T47D (cell line): ENCODE measurements around the gene RBMS1.
"Not testable (repeated sequence)": the region's sequence is repeated elsewhere in the genome, so short reads cannot be mapped to it uniquely, and the experiment has no call there.

Experiments
- DNase-seq, 2 experiments: peaks; one replicate each; pipeline versions ENCODE4 v3.0.0 to v3.0.0-alpha.2; 2011 to 2012; ENCODE audit warnings: low read depth in 1 of 2, low spot score in 1 of 2
- JUND ChIP-seq: IDR thresholded peaks from 2 replicates; pipeline ENCODE4 v1.6.1; 2012; ENCODE audit warnings: low read depth
- in situ Hi-C: cut with HindIII; loops from 2 replicates; pipeline ENCODE4 v1.10.0; 2016; ENCODE audit warnings: low sequenced_read_pairs, low pct_unique_long_range_greater_than_20kb

The RBMS1 gene

DNA sequence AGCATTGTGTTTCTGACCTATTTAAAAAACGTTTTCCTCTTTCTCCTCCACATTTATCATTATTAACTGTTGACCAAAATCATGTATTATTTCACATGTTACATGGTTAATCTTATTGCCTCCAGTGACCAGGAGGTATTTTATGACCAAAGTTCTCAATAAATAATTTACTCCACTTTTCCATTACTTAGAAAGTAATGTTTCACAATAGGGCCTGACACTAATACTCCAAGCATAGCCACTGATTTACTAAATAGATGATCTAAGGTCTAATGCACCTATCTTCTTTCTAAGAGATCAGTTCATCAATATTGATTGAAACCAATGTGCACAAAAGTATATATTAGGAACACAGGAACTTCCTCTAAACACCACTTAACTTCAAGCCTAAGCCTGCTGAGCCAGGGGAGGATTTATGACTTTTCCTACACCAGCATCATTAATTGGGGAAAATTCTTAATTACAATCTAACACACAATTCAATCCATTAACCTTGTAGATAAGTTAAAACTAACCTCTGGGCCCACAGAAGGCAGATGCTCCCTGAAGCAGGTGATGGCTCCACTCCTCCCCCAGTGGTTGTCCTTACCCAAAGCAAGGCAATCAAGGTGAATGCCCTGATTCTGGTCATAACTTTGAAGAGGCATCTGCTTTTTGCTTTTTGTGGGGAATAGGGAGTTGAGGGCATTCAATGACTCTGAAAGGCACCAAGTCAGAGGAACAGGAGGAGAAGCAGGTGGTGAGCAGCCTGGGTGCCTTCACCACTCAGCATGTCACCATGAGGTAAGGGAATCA is 33.9 kb downstream of the RBMS1 start:
- TF ChIP-seq JUND, result no peak
- in situ Hi-C loops, result no loop called here
- no peak for DNase-seq

GRCh38 chr2:160458718-160459453 is 34.7 kb downstream of the RBMS1 start:
- in situ Hi-C loops, result no loop called here
- TF ChIP-seq JUND, result no peak
- DNase-seq, result no peak

DNA sequence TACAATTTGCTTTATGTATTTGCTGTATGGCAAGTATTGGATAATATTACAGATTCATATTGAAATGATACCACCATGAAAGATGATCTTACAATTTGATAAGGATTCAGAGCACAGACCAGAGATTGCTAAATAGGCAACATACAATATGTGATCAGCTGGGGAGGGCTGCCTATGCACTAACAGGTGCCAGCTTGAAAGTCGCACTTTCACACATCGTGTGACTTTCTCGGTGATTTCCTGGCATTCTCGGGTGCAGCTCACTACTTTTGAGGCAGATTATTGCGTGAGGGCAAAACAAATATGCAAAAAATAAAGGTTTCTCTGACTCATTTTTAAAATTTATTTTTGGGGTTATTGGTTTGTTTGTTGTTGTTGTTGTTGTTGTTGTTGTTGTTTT is 36.0 kb downstream of the RBMS1 start:
- DNase-seq, result no peak
- in situ Hi-C loops, result no loop called here
- no peak for TF ChIP-seq JUND

GRCh38 chr2:160454070-160454797 is 39.4 kb downstream of the RBMS1 start:
- in situ Hi-C loops, result no loop called here
- DNase-seq, result peak in 1 of 2 experiments; percentile 17
- no peak for TF ChIP-seq JUND

DNA sequence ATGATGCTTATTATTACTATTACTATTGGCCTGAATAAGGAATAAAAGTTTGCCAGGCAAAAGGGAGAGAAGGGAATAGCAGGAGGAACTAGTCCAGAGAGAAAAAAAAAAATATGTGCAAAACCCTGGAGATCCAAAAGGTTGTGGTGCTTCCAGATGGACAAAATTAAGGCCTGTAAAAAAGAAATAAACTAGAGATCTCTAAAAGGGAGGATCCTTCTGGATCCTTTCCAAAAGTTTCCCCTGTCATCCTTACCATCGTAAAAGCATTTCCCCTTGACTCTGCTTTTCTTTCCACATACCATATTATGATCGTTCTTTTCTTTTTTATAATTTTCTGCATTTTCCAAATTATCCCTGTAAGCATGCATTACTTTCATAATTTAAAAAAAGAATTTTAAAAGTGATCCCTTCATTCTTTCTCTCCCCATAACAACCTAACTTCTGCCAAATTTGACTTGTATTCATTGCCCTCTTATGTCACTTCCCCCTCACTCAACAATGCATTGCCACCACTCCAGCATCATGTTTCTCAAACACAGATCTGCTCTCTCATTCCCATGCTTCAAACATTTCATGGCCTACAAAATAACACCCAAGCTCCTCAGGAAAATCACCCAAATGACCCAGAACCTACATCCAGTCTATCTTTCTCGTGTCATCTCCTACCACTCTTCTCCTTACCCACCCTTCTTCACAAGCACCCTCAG is 40.3 kb downstream of the RBMS1 start:
- in situ Hi-C loops, result no loop called here
- DNase-seq, result no peak
- no peak for TF ChIP-seq JUND

DNA sequence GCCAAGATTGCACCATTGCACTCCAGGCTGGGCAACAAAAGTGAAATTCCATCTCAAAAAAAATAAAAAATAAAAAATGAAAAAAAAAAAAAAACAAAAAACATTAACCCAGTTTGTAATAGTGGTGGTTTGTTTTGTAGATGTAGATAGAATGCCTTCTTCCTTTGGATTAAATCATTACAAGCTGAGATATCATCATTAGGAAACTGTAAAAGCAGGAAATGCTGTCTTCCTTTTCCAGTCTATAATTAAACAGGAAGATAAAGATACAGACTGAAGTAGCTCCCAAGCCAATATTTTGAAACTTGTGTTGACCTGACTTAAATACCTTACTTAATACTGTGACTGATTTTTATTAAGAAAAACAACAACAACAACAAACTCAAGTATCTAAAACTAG is 43.1 kb downstream of the RBMS1 start:
- no peak for TF ChIP-seq JUND
- in situ Hi-C loops, result no loop called here
- DNase-seq, result no peak

- in situ Hi-C loops, DNase-seq: not testable (repeated sequence)
Measured at GRCh38 chr2:160448821-160449220, 44.8 kb downstream of the RBMS1 start.

DNA sequence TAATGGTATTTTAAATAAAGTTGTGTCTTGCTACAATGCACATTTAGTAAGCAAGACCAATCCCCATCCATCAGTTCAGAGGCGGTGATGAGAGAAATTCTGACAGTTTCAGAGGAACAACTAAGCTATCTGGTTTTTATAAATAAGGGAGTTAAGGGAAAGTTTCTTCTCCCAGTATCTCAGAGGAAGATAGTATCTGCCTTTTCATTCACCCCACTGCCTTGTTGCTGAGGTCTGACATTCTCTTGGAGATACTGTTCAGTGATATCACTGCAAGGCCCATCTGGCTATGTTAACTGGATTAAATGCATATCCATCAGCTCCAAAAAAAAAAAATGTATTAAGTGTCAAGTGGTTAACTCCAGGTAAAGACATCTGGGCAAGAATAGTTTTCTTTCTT is 47.9 kb downstream of the RBMS1 start:
- in situ Hi-C loops, result no loop called here
- TF ChIP-seq JUND, result no peak
- no peak for DNase-seq

- DNase-seq, result no peak
- no peak for TF ChIP-seq JUND
- in situ Hi-C loops, result no loop called here
Measured at GRCh38 chr2:160442603-160443002, 51.0 kb downstream of the RBMS1 start.

GRCh38 chr2:160440888-160441287 is 52.7 kb downstream of the RBMS1 start:
- in situ Hi-C loops, result no loop called here
- no peak for DNase-seq
- no peak for TF ChIP-seq JUND

- DNase-seq, in situ Hi-C loops: not testable (repeated sequence)
Measured at GRCh38 chr2:160439038-160439437, 54.6 kb downstream of the RBMS1 start.

DNA sequence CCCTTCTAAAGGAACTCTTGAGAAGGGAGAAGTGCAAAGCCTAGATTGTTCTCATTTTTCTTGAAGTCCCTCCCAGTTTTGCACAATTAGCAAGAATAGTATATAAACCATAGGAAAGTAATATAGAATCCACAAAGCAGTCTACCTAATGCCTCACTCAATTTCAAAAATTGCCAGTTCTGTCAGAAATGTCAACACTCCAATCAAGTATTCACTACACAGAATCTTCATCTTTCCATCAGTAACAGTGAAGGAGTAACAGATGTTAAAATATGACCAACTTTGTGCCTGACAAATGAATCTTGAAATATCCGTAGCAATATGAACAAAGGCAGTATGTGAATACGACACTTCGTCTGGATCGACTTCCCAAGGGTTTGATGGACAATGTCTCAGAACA is 56.3 kb downstream of the RBMS1 start:
- in situ Hi-C loops, result no loop called here
- TF ChIP-seq JUND, result no peak
- DNase-seq, result no peak
